ENCODE measurements around the gene CFAP53.

The CFAP53 gene

DNA sequence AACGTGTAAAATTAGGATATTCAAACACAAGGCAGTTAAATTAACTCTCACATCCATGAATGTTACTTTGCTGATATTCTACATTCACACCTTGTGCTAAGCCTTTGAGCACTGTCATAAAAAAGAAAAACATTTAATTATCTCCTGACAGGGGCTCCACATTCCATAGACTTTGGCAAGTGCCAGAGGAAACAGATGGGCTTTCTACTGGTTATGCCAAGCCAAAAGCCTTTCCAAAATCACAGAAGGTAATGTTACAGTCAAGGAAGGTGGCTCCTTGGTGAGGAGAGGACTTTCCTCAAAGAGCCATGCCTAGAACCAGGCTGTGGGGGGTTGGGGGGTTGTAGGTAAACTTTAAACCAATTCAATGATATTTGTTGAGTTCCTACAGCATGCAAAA is 83.8 kb downstream of the CFAP53 start:
- Histone ChIP-seq H3K9me3 (ENCODE audit: control insufficient read depth, insufficient read depth, low read length) (no peaks in the 10 kb centered on the region), H3K9ac (ENCODE audit: low read depth, low read length) (no peak overlapping the region), H3K36me3 (ENCODE audit: insufficient read depth, low read length) (no peaks in the 10 kb centered on the region), H3K4me1 (ENCODE audit: insufficient read depth, low read length) (no peaks in the 10 kb centered on the region)

DNA sequence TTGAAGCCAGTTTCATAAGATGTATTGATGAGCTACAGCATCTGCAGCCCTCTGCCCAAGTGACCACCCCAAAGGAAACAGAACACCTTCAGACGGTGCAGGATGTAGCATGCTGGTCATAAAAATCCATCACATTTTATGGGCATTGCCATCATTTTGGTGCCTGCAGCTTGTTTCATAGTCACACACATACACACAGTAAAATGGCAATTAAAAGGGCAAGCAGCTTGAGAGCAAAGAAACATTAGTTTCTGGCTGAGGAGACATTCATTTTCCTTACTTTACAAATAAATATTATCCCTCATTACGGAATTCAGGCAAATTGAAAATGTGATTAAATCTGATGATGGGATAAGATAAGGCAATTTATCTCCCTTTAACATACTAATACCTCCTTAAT is 84.7 kb downstream of the CFAP53 start:
- Histone ChIP-seq H3K36me3 (ENCODE audit: insufficient read depth, low read length) (no peaks in the 10 kb centered on the region), H3K9me3 (ENCODE audit: control insufficient read depth, insufficient read depth, low read length) (no peaks in the 10 kb centered on the region), H3K9ac (ENCODE audit: low read depth, low read length) (no peak overlapping the region), H3K4me1 (ENCODE audit: insufficient read depth, low read length) (no peaks in the 10 kb centered on the region)

DNA sequence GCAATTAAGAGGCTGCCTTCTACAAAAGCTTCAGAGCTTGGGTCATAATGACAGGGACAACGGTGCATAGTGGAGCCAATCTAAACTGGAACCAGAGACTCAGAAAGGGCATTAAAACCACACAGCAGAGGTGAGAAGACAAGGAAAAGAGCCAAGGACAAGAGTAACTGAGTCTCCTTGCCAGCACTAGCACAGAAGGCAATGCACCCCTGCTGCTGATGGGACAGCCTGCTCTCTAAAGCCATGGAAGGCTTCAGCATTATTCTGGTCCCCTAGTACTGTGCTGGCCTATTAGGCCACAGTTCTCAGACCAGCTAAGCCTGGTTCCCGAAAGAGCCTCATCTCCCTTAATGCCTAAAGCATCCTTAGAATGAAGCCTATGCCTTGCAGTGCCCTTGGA is 86.8 kb downstream of the CFAP53 start:
- Histone ChIP-seq H3K36me3 (ENCODE audit: insufficient read depth, low read length) (no peaks in the 10 kb centered on the region), H3K9me3 (ENCODE audit: control insufficient read depth, insufficient read depth, low read length) (no peaks in the 10 kb centered on the region), H3K9ac (ENCODE audit: low read depth, low read length) (no peak overlapping the region), H3K4me1 (ENCODE audit: insufficient read depth, low read length) (no peaks in the 10 kb centered on the region)

DNA sequence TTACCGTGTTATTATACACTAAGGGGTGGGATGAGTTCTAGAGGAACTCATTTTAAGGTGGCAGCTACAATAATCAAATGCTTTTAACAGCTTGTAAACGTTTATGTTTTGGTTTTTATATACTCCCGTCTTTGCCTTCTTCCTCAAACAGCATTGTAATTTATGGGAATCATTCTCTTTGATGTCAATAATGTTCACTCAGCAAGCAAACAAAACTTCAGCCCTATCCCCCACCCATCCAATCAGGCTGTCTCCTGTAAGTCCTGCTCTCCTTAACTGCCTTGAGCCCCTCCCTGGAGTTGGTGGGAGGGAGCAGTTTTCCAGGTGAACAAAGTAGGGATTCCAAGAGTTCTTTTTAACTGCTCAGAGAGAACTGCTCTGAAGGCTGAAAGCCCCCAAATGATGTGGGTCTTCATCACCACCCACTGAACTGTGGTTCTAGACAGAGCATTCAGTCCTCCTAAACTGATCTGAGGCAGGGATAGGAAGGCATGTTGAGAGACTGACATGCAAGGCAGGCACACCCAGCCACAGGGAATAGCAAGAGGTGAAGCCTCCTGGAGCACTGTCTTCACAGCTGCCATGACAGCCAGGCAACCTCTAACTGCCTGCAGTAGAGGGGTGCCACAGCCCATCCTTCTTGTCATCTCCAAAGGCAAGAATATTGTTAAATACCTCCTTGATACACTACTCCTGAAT is 88.9 kb downstream of the CFAP53 start:
- Histone ChIP-seq H3K9ac (ENCODE audit: low read depth, low read length) (no peak overlapping the region), H3K4me1 (ENCODE audit: insufficient read depth, low read length) (no peaks in the 10 kb centered on the region), H3K36me3 (ENCODE audit: insufficient read depth, low read length) (no peaks in the 10 kb centered on the region), H3K9me3 (ENCODE audit: control insufficient read depth, insufficient read depth, low read length) (no peaks in the 10 kb centered on the region)

Measured in ES-I3 (cell line).